Astrocyte (in vitro differentiated cells and primary cell): Measurements from ENCODE around the gene ATG13. TPM values are rescaled to one million over a fixed set of nuclear protein-coding genes. Genes with fewer than 3 reads are reported as not detected.
A peak's percentile ranks its signal among the peaks of the same experiment; 100 is the strongest.

ENCODE experiments used
- DNase-seq: peaks from one replicate; pipeline ENCODE4 v3.0.0-alpha.2; 2010; ENCODE audit warnings: low read depth
- FAIRE-seq: peaks from 2 replicates; lab custom pipeline; 2011; peaks lifted over from hg19 to GRCh38; lab: Jason Lieb, UNC
- H2AFZ ChIP-seq: 2 replicates; pipeline ENCODE4 v1.6.0; 2012; ENCODE audit warnings: low read depth, low read length, inconsistent platforms
- H3K27ac ChIP-seq: 2 replicates; pipeline ENCODE4 v1.5.1; 2011; ENCODE audit warnings: low read depth, low read length, inconsistent platforms
- H3K27me3 ChIP-seq: 2 replicates; pipeline ENCODE4 v1.6.0; 2011; ENCODE audit warnings: low read length, inconsistent platforms; ENCODE audit not compliant: insufficient read depth
- H3K36me3 ChIP-seq: 2 replicates; pipeline ENCODE4 v1.5.1; 2011; ENCODE audit warnings: low read length, inconsistent platforms; ENCODE audit not compliant: insufficient read depth
- H3K4me1 ChIP-seq: 2 replicates; pipeline ENCODE4 v1.5.1; 2011; ENCODE audit warnings: low read length, inconsistent platforms; ENCODE audit not compliant: insufficient read depth
- H3K4me2 ChIP-seq: 2 replicates; pipeline ENCODE4 v1.6.0; 2012; ENCODE audit warnings: low read length, inconsistent platforms
- H3K4me3 ChIP-seq: 2 replicates; pipeline ENCODE4 v1.5.1; 2011; ENCODE audit warnings: low read depth, mild to moderate bottlenecking, low read length, inconsistent platforms; ENCODE audit not compliant: insufficient read depth
- H3K79me2 ChIP-seq: 2 replicates; pipeline ENCODE4 v1.6.0; 2012; ENCODE audit warnings: mild to moderate bottlenecking, low read length, inconsistent platforms; ENCODE audit not compliant: insufficient read depth
- H3K9ac ChIP-seq: 2 replicates; pipeline ENCODE4 v1.6.0; 2012; ENCODE audit warnings: mild to moderate bottlenecking, low read length, inconsistent platforms
- H3K9me3 ChIP-seq: 2 replicates; pipeline ENCODE4 v1.5.1; 2012; ENCODE audit warnings: low read depth, mild to moderate bottlenecking, low read length, inconsistent platforms; ENCODE audit not compliant: insufficient read depth
- H4K20me1 ChIP-seq: 2 replicates; pipeline ENCODE4 v1.6.0; 2012; ENCODE audit warnings: low read length, inconsistent platforms; ENCODE audit not compliant: insufficient read depth
- H3K27ac Mint-ChIP-seq: one replicate; pipeline ENCODE4 v1.8.0; 2021; ENCODE audit warnings: mild to moderate bottlenecking, mixed read lengths; ENCODE audit not compliant: unreplicated experiment
- H3K27me3 Mint-ChIP-seq: one replicate; pipeline ENCODE4 v1.8.0; 2021; ENCODE audit warnings: low read depth, mixed read lengths; ENCODE audit not compliant: unreplicated experiment
- H3K36me3 Mint-ChIP-seq: one replicate; pipeline ENCODE4 v1.8.0; 2021; ENCODE audit warnings: low read depth, mixed read lengths; ENCODE audit not compliant: unreplicated experiment
- H3K4me1 Mint-ChIP-seq: one replicate; pipeline ENCODE4 v1.8.0; 2021; ENCODE audit warnings: low read depth, mixed read lengths; ENCODE audit not compliant: unreplicated experiment
- H3K4me3 Mint-ChIP-seq: one replicate; pipeline ENCODE4 v1.8.0; 2021; ENCODE audit warnings: mild to moderate bottlenecking, moderate library complexity, mixed read lengths; ENCODE audit not compliant: unreplicated experiment
- H3K9me3 Mint-ChIP-seq: one replicate; pipeline ENCODE4 v1.8.0; 2021; ENCODE audit warnings: mild to moderate bottlenecking, mixed read lengths; ENCODE audit not compliant: unreplicated experiment
- CTCF ChIP-seq: IDR thresholded peaks from 2 replicates; pipeline ENCODE4 v1.5.1; 2011; ENCODE audit warnings: low read depth, mild to moderate bottlenecking, inconsistent platforms, low read length, moderate library complexity; ENCODE audit not compliant: insufficient read depth
- EZH2 ChIP-seq: IDR thresholded peaks from 2 replicates; pipeline ENCODE4 v1.6.1; 2012; ENCODE audit warnings: mild to moderate bottlenecking, low read length, inconsistent platforms; ENCODE audit not compliant: insufficient read depth
- total RNA-seq: library from RNA; stranded (reverse); gene quantifications from 2 replicates; pipeline ENCODE4 v1.2.1, GENCODE V29; 2021

ATG13 gene
- total RNA-seq, 1 donor from 2014 or later = 116 TPM

GRCh38 chr11:46697723-46698122 lies 80.4 kb downstream of the ATG13 start:
- Mint-ChIP-seq H3K27ac (peak overlapping the region; percentile 100), H3K4me1 (peaks cover 55% of the 10 kb centered on the region), H3K9me3 (no peaks in the 10 kb centered on the region), H3K27me3 (no peaks in the 10 kb centered on the region), H3K36me3 (peaks cover 15% of the 10 kb centered on the region), H3K4me3 (peak overlapping the region; percentile 62)
- no peak overlapping the region for H3K27ac ChIP-seq
- peaks cover 28% of the 10 kb centered on the region for H4K20me1 ChIP-seq
- DNase-seq (no peak), FAIRE-seq (no peak)
- TF ChIP-seq EZH2 (no peak), CTCF (no peak)
- peaks cover 33% of the 10 kb centered on the region for H3K4me1 ChIP-seq
- no peak overlapping the region for H2AFZ ChIP-seq
- H3K27me3 ChIP-seq = no peaks in the 10 kb centered on the region
- H3K36me3 ChIP-seq = peaks cover 22% of the 10 kb centered on the region
- H3K9ac ChIP-seq = peak overlapping the region; percentile 31
- H3K4me3 ChIP-seq = no peak overlapping the region
- H3K9me3 ChIP-seq = no peaks in the 10 kb centered on the region
- peak overlapping the region; percentile 93 for H3K4me2 ChIP-seq
- H3K79me2 ChIP-seq = peaks cover 78% of the 10 kb centered on the region

- peak overlapping the region; percentile 93 for H3K4me2 ChIP-seq
- peak overlapping the region; percentile 95 for H3K4me3 Mint-ChIP-seq
- H3K9ac ChIP-seq = peak overlapping the region; percentile 19
Measured at GRCh38 chr11:46698597-46698996, 81.2 kb downstream of the ATG13 start.

More at GRCh38 chr11:46698597-46698996, 81.2 kb downstream of the ATG13 start:
- Mint-ChIP-seq H3K27me3 (no peaks in the 10 kb centered on the region), H3K9me3 (no peaks in the 10 kb centered on the region), H3K27ac (peak overlapping the region; percentile 100), H3K4me1 (peaks cover 58% of the 10 kb centered on the region), H3K36me3 (peaks cover 12% of the 10 kb centered on the region)
- Histone ChIP-seq H3K9me3 (no peaks in the 10 kb centered on the region), H3K36me3 (peaks cover 30% of the 10 kb centered on the region), H3K79me2 (peaks cover 86% of the 10 kb centered on the region), H2AFZ (no peak overlapping the region), H3K27me3 (no peaks in the 10 kb centered on the region), H3K27ac (no peak overlapping the region), H3K4me1 (peaks cover 34% of the 10 kb centered on the region), H3K4me3 (peak overlapping the region; percentile 97), H4K20me1 (peaks cover 35% of the 10 kb centered on the region)
- no peak for TF ChIP-seq CTCF
- DNase-seq (no peak), FAIRE-seq (no peak)
